CD4-positive, alpha-beta T cell (primary cell): ENCODE measurements around the gene FBXO11. TPM values are rescaled to one million over a fixed set of nuclear protein-coding genes. Genes with fewer than 3 reads are reported as not detected.

ENCODE experiments used
- ATAC-seq: fragments of 200-7000 bp; cut with Tn5 transposase; one replicate; pipeline ENCODE4 v1.10.0; 2022; ENCODE audit warnings: mild to moderate bottlenecking; ENCODE audit not compliant: poor library complexity
- CTCF ChIA-PET: fragments of 350-600 bp; sonication (Branson Sonifier 250); formaldehyde crosslinking; loops from one replicate; lab custom pipeline; 2021; ENCODE audit warnings: antibody characterized with exemption, inconsistent platforms; lab: Charles Lee
- POLR2A ChIA-PET: fragments of 350-600 bp; sonication (Branson Sonifier 250); formaldehyde crosslinking; loops from one replicate; lab custom pipeline; 2021; ENCODE audit warnings: antibody characterized with exemption, inconsistent platforms; lab: Charles Lee
- DNase-seq, 14 experiments: peaks; one replicate each; pipeline ENCODE4 v3.0.0-alpha.2; 2013 to 2020; ENCODE audit warnings: mixed read lengths in 2 of 14
- H3K27ac ChIP-seq, 2 donors: one replicate each; pipeline versions ENCODE4 v1.5.1 to v1.7.0; 2013; ENCODE audit warnings: low read length in 2 of 2, low read depth in 1 of 2, mild to moderate bottlenecking in 1 of 2
- H3K27me3 ChIP-seq, 2 experiments: 1 replicate in 1 of 2; 2 replicates in 1 of 2; pipeline versions ENCODE4 v1.6.1 to v1.7.0; 2013; ENCODE audit warnings: low read length in 2 of 2, control low read depth in 1 of 2, mild to moderate bottlenecking in 1 of 2, moderate library complexity in 1 of 2; ENCODE audit not compliant: insufficient read depth in 2 of 2, control insufficient read depth in 1 of 2
- H3K36me3 ChIP-seq: one replicate; pipeline ENCODE4 v1.6.1; 2013; ENCODE audit warnings: low read length, control low read depth; ENCODE audit not compliant: insufficient read depth
- H3K4me1 ChIP-seq: one replicate; pipeline ENCODE4 v1.6.1; 2013; ENCODE audit warnings: low read length, control low read depth; ENCODE audit not compliant: insufficient read depth
- H3K4me3 ChIP-seq: one replicate; pipeline ENCODE4 v1.5.1; 2013; ENCODE audit warnings: mild to moderate bottlenecking, low read length, moderate library complexity
- H3K9me3 ChIP-seq, 2 experiments: 1 replicate in 1 of 2; 2 replicates in 1 of 2; pipeline versions ENCODE4 v1.6.1 to v1.7.0; 2013; ENCODE audit warnings: low read length in 2 of 2, mild to moderate bottlenecking in 2 of 2, control low read depth in 1 of 2, moderate library complexity in 1 of 2; ENCODE audit not compliant: control insufficient read depth in 1 of 2, insufficient read depth in 1 of 2
- H3K27ac Mint-ChIP-seq: one replicate; pipeline ENCODE4 v1.8.0; 2020; ENCODE audit warnings: mixed read lengths
- H3K27me3 Mint-ChIP-seq: one replicate; pipeline ENCODE4 v1.8.0; 2021; ENCODE audit warnings: mixed read lengths
- H3K36me3 Mint-ChIP-seq: one replicate; pipeline ENCODE4 v1.8.0; 2021; ENCODE audit warnings: low read depth, mixed read lengths
- H3K4me1 Mint-ChIP-seq: one replicate; pipeline ENCODE4 v1.8.0; 2021; ENCODE audit warnings: low read depth, mixed read lengths
- H3K4me3 Mint-ChIP-seq: one replicate; pipeline ENCODE4 v1.8.0; 2020; ENCODE audit warnings: mild to moderate bottlenecking, mixed read lengths
- H3K9me3 Mint-ChIP-seq: one replicate; pipeline ENCODE4 v1.8.0; 2020; ENCODE audit warnings: mixed read lengths
- intact Hi-C, 2 experiments: fragments of 100-400 bp; cut with DNase I in 1 of 2; cut with micrococcal nuclease in 1 of 2; formaldehyde crosslinking; loops; one replicate each; pipeline versions ENCODE4 v1.15.1 to v1.9.0; 2023 to 2025; cut with DNase I, micrococcal nuclease
- total RNA-seq, 174 experiments: library from RNA in 2 of 174; stranded (reverse) in 2 of 174; gene quantifications; one replicate each; pipeline ENCODE4 v1.2.3 and lab custom pipeline; 2021 to 2026
- TF ChIP-seq, protein P1 (sequence below): fragments of 200-600 bp; IDR thresholded peaks from one replicate; pipeline ENCODE4 v1.8.0; 2022; ENCODE audit warnings: antibody characterized with exemption, mild to moderate bottlenecking

The FBXO11 gene
- total RNA-seq, 2 experiments from 2014 or later, result 121 to 126 TPM

DNA sequence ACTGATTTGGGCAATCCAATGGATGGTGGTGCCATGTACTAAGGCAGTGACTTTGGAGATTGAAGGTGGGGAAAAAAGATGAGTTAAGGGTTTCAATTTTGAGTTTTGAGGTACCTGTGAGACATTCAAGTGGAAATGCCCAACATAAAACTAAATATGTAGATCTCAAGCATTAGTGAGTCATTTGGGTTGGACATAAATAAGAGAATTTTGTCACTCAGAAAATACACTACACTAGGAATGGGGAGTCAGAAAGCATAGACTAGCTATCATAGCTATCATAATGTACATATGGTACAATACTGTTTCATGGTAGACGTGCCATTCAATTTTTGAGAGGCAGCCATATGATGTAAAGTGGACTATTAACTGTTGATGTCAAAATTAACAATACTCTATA lies 56.1 kb downstream of the FBXO11 start:
- POLR2A ChIA-PET, result no interaction called here
- no peak overlapping the region for H3K27ac ChIP-seq
- intact Hi-C loops, result no loop called here
- no peak overlapping the region for H3K4me3 Mint-ChIP-seq
- H3K36me3 Mint-ChIP-seq, result peaks cover 27% of the 10 kb centered on the region
- H3K4me3 ChIP-seq, result no peak overlapping the region
- no peaks in the 10 kb centered on the region for H3K36me3 ChIP-seq
- CTCF ChIA-PET, result interaction anchor here (0.6 to 1.1 kb wide), 2 partner anchors 13 to 49 kb away, joined by 3 read pairs; no protein-coding TSS in a partner anchor
- H3K4me1 Mint-ChIP-seq, result peaks cover 65% of the 10 kb centered on the region
- no peaks in the 10 kb centered on the region for H3K27me3 Mint-ChIP-seq
- H3K9me3 ChIP-seq, result no peaks in the 10 kb centered on the region
- no peaks in the 10 kb centered on the region for H3K27me3 ChIP-seq
- ATAC-seq, result no peak
- TF ChIP-seq, protein P1, sequence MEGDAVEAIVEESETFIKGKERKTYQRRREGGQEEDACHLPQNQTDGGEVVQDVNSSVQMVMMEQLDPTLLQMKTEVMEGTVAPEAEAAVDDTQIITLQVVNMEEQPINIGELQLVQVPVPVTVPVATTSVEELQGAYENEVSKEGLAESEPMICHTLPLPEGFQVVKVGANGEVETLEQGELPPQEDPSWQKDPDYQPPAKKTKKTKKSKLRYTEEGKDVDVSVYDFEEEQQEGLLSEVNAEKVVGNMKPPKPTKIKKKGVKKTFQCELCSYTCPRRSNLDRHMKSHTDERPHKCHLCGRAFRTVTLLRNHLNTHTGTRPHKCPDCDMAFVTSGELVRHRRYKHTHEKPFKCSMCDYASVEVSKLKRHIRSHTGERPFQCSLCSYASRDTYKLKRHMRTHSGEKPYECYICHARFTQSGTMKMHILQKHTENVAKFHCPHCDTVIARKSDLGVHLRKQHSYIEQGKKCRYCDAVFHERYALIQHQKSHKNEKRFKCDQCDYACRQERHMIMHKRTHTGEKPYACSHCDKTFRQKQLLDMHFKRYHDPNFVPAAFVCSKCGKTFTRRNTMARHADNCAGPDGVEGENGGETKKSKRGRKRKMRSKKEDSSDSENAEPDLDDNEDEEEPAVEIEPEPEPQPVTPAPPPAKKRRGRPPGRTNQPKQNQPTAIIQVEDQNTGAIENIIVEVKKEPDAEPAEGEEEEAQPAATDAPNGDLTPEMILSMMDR, result no peak
- DNase-seq, result no peak
- no peaks in the 10 kb centered on the region for H3K9me3 Mint-ChIP-seq
- peaks cover 6% of the 10 kb centered on the region for H3K4me1 ChIP-seq
- H3K27ac Mint-ChIP-seq, result no peak overlapping the region

DNA sequence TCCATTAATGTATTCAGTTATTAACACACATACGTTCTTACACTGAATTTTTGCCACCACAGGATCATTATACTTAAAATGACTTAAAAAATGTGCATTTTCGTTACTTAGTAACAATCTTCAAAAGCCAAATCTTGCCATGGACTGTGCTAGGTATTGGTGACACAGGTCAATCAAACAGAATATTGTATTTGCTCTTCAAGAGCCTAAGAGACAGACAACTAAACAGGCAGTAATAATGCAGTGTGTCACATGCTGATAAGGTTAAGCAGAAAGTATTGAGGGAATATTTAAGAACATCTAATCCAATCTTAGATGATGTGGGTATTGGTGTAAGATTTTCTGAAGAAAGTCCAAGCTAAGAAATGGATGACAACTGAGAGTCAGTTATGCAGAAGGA lies 56.9 kb downstream of the FBXO11 start:
- DNase-seq (no peak), ATAC-seq (no peak)
- peaks cover 28% of the 10 kb centered on the region for H3K36me3 Mint-ChIP-seq
- H3K27me3 Mint-ChIP-seq, result no peaks in the 10 kb centered on the region
- Histone ChIP-seq H3K36me3 (no peaks in the 10 kb centered on the region), H3K4me1 (peaks cover 4% of the 10 kb centered on the region), H3K4me3 (no peak overlapping the region), H3K27ac (no peak overlapping the region), H3K9me3 (no peaks in the 10 kb centered on the region), H3K27me3 (no peaks in the 10 kb centered on the region)
- no peak overlapping the region for H3K27ac Mint-ChIP-seq
- H3K9me3 Mint-ChIP-seq, result no peaks in the 10 kb centered on the region
- TF ChIP-seq, protein P1, result no peak
- H3K4me3 Mint-ChIP-seq, result no peak overlapping the region
- peaks cover 68% of the 10 kb centered on the region for H3K4me1 Mint-ChIP-seq
- CTCF ChIA-PET, result no interaction called here
- POLR2A ChIA-PET, result no interaction called here
- intact Hi-C loops, result no loop called here

DNA sequence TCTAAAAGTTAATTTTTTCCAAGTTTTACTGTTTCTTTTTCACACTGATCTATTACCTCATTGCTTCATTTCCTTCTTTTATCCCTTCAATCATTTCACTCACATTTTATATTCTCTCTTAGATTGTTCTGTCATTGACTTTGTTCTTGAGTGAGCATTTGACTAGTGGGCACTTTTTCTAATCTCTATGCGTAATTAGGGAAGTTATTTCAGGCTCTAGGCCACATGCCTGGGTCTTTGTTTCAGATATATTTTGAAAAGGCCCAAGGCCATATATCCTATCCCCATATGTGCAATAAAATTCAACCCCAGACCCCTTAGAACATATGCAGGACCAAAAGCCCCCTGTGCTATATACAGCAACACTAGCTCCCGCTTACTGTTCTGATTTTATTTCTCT lies 62.1 kb downstream of the FBXO11 start:
- Histone ChIP-seq H3K4me1 (peaks cover 8% of the 10 kb centered on the region), H3K4me3 (no peak overlapping the region), H3K36me3 (peaks cover 5% of the 10 kb centered on the region), H3K27ac (no peak overlapping the region), H3K27me3 (no peaks in the 10 kb centered on the region), H3K9me3 (no peaks in the 10 kb centered on the region)
- H3K4me1 Mint-ChIP-seq, result peaks cover 48% of the 10 kb centered on the region
- intact Hi-C loops, result no loop called here
- DNase-seq (no peak), ATAC-seq (no peak)
- ChIA-PET POLR2A (no interaction called here), CTCF (no interaction called here)
- no peaks in the 10 kb centered on the region for H3K27me3 Mint-ChIP-seq
- peaks cover 43% of the 10 kb centered on the region for H3K36me3 Mint-ChIP-seq
- H3K4me3 Mint-ChIP-seq, result no peak overlapping the region
- TF ChIP-seq, protein P1, result no peak
- H3K27ac Mint-ChIP-seq, result peak overlapping the region; percentile 28
- no peaks in the 10 kb centered on the region for H3K9me3 Mint-ChIP-seq
